SKM-1 (cell line): ENCODE results near the gene SPEG.

ENCODE experiments used
- DNase-seq: peaks from one replicate; lab custom pipeline; 2025; ENCODE audit not compliant: unreplicated experiment; lab: John Stamatoyannopoulos, UW

SPEG gene

GRCh38 chr2:219423652-219424377 lies 10.8 kb upstream of the SPEG start:
- DNase-seq: no peak

- no peak for DNase-seq
Measured at GRCh38 chr2:219425238-219426067, 9.2 kb upstream of the SPEG start.

GRCh38 chr2:219426068-219426443 lies 8.6 kb upstream of the SPEG start:
- DNase-seq: no peak

GRCh38 chr2:219426534-219427136 lies 8.0 kb upstream of the SPEG start:
- DNase-seq: no peak

GRCh38 chr2:219428469-219428868 lies 6.2 kb upstream of the SPEG start:
- DNase-seq: no peak

GRCh38 chr2:219429958-219430606 lies 4.6 kb upstream of the SPEG start:
- no peak for DNase-seq

- DNase-seq: no peak
Measured at GRCh38 chr2:219430633-219431615, 3.7 kb upstream of the SPEG start.

GRCh38 chr2:219433666-219434467 lies 776 bp upstream of the SPEG start:
- no peak for DNase-seq

- DNase-seq: no peak
Measured at GRCh38 chr2:219434468-219434717, 250 bp upstream of the SPEG start.

- DNase-seq: no peak
Measured at GRCh38 chr2:219435701-219436100, 1.1 kb downstream of the SPEG start.

- no peak for DNase-seq
Measured at GRCh38 chr2:219436491-219436890, 1.8 kb downstream of the SPEG start.

- no peak for DNase-seq
Measured at GRCh38 chr2:219437141-219437540, 2.5 kb downstream of the SPEG start.

GRCh38 chr2:219437690-219438206 lies 3.1 kb downstream of the SPEG start:
- DNase-seq: no peak

GRCh38 chr2:219438453-219438852 lies 3.8 kb downstream of the SPEG start:
- DNase-seq: no peak

- DNase-seq: no peak
Measured at GRCh38 chr2:219439506-219439905, 4.9 kb downstream of the SPEG start.

- no peak for DNase-seq
Measured at GRCh38 chr2:219440388-219441256, 6.0 kb downstream of the SPEG start.

GRCh38 chr2:219441451-219442255 lies 7.0 kb downstream of the SPEG start:
- DNase-seq: no peak
